ENCODE results near the gene C19orf18. TPM values are rescaled to one million over a fixed set of nuclear protein-coding genes. Genes with fewer than 3 reads are reported as not detected.
A peak's percentile ranks its signal among the peaks of the same experiment; 100 is the strongest.

The C19orf18 gene
- 0.26 and 0.83 TPM in 2 replicates for total RNA-seq
- polyA plus RNA-seq, result 0.09 and 0.17 TPM in 2 replicates
- polyA plus RNA-seq (2012), result 0.70 TPM in 1 of 2 replicates, not detected in the other
- not detected in 2 replicates for polyA minus RNA-seq (ENCODE audit: low replicate concordance)

DNA sequence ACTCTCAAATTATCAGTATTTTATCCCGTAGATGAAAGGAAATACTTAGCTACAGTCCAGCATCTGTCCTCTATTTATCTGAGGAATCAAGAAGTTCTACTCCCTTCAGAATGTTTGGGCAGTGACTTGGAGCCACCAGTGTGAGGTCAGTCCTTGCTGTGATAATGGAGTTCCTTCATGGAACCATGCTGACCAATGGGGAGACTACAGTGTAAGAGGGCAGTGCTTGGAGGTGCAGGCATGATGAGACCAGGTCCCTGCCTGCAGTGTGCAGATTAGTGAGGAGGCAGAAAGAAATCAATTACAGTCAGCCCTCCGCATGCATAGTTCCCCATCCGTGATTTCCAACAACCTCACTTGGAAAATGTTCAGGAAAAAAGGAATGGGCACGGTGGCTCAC, at the start of gene C19orf18:
Gene C19orf18 (minus strand): TSS at position 101 of the 400 bp plus-strand sequence. CDS start 102 bp downstream, outside the sequence.
- H3K27ac ChIP-seq (ENCODE audit: insufficient read depth, low read length), result no peak within 1 kb of the TSS
- no peaks in the 10 kb centered on the region for H3K27me3 ChIP-seq (ENCODE audit: control insufficient read depth, insufficient read depth, low read length)
- H4K20me1 ChIP-seq (ENCODE audit: control insufficient read depth, extremely low read depth, insufficient read depth, low read length), result no peaks in the 10 kb centered on the region
- H3K4me3 ChIP-seq (replicated peaks in 1 of 4; ENCODE audit: control extremely low read depth in 1 of 4, insufficient read depth in 1 of 4, low read depth in 3 of 4, low read length in 4 of 4), result no peak within 1 kb of the TSS
- H3K79me2 ChIP-seq (ENCODE audit: control insufficient read depth, insufficient read depth, low read length), result no peaks in the 10 kb centered on the region
- H3K9me3 ChIP-seq (ENCODE audit: control insufficient read depth, insufficient read depth, low read depth, low read length), result no peaks in the 10 kb centered on the region
- H3K4me2 ChIP-seq (ENCODE audit: extremely low read depth, insufficient read depth, low read length), result no peak within 1 kb of the TSS
- no peaks in the 10 kb centered on the region for H3K4me1 ChIP-seq (ENCODE audit: control insufficient read depth, extremely low read depth, insufficient read depth, low read length)
- no peak within 1 kb of the TSS for H3K9ac ChIP-seq (ENCODE audit: insufficient read depth, low read length)
- TF ChIP-seq, protein P1, sequence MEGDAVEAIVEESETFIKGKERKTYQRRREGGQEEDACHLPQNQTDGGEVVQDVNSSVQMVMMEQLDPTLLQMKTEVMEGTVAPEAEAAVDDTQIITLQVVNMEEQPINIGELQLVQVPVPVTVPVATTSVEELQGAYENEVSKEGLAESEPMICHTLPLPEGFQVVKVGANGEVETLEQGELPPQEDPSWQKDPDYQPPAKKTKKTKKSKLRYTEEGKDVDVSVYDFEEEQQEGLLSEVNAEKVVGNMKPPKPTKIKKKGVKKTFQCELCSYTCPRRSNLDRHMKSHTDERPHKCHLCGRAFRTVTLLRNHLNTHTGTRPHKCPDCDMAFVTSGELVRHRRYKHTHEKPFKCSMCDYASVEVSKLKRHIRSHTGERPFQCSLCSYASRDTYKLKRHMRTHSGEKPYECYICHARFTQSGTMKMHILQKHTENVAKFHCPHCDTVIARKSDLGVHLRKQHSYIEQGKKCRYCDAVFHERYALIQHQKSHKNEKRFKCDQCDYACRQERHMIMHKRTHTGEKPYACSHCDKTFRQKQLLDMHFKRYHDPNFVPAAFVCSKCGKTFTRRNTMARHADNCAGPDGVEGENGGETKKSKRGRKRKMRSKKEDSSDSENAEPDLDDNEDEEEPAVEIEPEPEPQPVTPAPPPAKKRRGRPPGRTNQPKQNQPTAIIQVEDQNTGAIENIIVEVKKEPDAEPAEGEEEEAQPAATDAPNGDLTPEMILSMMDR (conservative IDR thresholded peaks at IDR 0.05 in 1 of 2, IDR thresholded peaks at IDR 0.05 in 1 of 2; ENCODE audit: low read depth in 1 of 2, low read length in 2 of 2), result no peak
- TF ChIP-seq EZH2 (IDR thresholded peaks at IDR 0.05; ENCODE audit: low read length, missing control alignments), result no peak
- no peak for DNase-seq (ENCODE audit: low read depth in 2 of 2)
- H3K36me3 ChIP-seq (ENCODE audit: control insufficient read depth, insufficient read depth, low read length), result no peaks in the 10 kb centered on the region
- H2AFZ ChIP-seq (ENCODE audit: low read length), result no peak within 1 kb of the TSS

DNA sequence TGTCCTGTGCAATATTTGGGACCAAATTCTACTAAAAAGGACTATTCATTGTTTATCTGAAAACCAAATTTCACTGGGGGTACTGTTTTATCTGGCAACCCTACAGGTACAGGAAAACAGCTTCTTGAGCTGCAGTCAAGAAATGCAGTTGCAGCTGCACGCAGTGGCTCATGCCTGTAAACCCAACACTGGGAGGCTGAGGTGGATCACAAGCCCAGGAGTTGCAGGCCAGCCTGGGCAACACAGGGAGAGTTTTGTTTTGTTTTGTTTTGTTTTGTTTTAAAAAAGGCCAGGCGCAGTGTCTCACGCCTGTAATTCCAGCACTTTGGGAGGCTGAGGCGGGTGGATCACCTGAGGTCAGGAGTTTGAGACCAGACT, 47.9 kb upstream of the C19orf18 start:
- Histone ChIP-seq H3K9me3 (ENCODE audit: control insufficient read depth, insufficient read depth, low read depth, low read length) (no peaks in the 10 kb centered on the region), H3K36me3 (ENCODE audit: control insufficient read depth, insufficient read depth, low read length) (no peaks in the 10 kb centered on the region), H2AFZ (ENCODE audit: low read length) (no peak overlapping the region), H4K20me1 (ENCODE audit: control insufficient read depth, extremely low read depth, insufficient read depth, low read length) (no peaks in the 10 kb centered on the region), H3K9ac (ENCODE audit: insufficient read depth, low read length) (no peak overlapping the region), H3K4me1 (ENCODE audit: control insufficient read depth, extremely low read depth, insufficient read depth, low read length) (no peaks in the 10 kb centered on the region), H3K4me2 (ENCODE audit: extremely low read depth, insufficient read depth, low read length) (no peak overlapping the region), H3K27ac (ENCODE audit: insufficient read depth, low read length) (no peak overlapping the region), H3K27me3 (ENCODE audit: control insufficient read depth, insufficient read depth, low read length) (no peaks in the 10 kb centered on the region), H3K79me2 (ENCODE audit: control insufficient read depth, insufficient read depth, low read length) (no peaks in the 10 kb centered on the region), H3K4me3 (replicated peaks in 1 of 4; ENCODE audit: control extremely low read depth in 1 of 4, insufficient read depth in 1 of 4, low read depth in 3 of 4, low read length in 4 of 4) (no peak overlapping the region)
- no peak for DNase-seq (ENCODE audit: low read depth in 2 of 2)
- TF ChIP-seq, protein P1 (conservative IDR thresholded peaks at IDR 0.05 in 1 of 2, IDR thresholded peaks at IDR 0.05 in 1 of 2; ENCODE audit: low read depth in 1 of 2, low read length in 2 of 2), result no peak
- TF ChIP-seq EZH2 (IDR thresholded peaks at IDR 0.05; ENCODE audit: low read length, missing control alignments), result no peak

DNA sequence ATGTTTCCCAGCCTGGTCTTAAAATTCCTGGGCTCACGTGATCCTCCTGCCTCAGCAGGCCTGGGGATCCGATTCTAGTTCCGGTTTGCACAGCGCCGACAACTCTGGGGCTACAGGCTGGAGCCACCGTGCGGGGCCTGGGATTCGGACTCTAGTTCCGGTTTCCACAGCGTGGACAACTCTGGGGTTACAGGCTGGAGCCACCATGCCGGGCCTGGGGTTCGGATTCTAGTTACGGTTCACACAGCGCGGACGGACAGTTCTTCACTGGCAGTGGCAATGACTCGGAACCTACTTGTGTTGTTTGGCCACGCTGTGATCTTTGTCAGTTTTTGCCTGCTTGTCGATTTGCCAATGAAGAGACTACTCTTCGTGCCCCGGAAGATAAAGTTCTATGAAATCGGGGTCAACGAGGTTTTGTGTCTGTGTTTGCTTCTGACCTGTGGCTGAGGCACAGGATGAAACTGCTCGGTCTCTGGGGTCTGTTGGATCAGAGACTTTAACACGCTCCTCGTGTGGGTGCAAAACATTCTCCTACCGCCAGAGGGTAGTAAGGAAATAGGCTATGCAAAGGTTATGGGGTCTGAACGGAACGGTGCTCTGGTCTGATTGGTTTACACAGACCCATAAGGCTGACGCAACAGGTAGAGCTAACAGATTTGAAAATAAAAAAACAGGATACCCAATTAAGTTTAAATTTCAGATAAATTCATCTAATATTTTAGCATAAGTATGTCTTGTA, 47.4 kb upstream of the C19orf18 start:
- Histone ChIP-seq H3K4me3 (replicated peaks in 1 of 4; ENCODE audit: control extremely low read depth in 1 of 4, insufficient read depth in 1 of 4, low read depth in 3 of 4, low read length in 4 of 4) (no peak overlapping the region), H3K27me3 (ENCODE audit: control insufficient read depth, insufficient read depth, low read length) (no peaks in the 10 kb centered on the region), H2AFZ (ENCODE audit: low read length) (no peak overlapping the region), H3K36me3 (ENCODE audit: control insufficient read depth, insufficient read depth, low read length) (no peaks in the 10 kb centered on the region), H3K79me2 (ENCODE audit: control insufficient read depth, insufficient read depth, low read length) (no peaks in the 10 kb centered on the region), H3K4me1 (ENCODE audit: control insufficient read depth, extremely low read depth, insufficient read depth, low read length) (no peaks in the 10 kb centered on the region), H3K4me2 (ENCODE audit: extremely low read depth, insufficient read depth, low read length) (no peak overlapping the region), H3K27ac (ENCODE audit: insufficient read depth, low read length) (no peak overlapping the region), H3K9me3 (ENCODE audit: control insufficient read depth, insufficient read depth, low read depth, low read length) (no peaks in the 10 kb centered on the region), H4K20me1 (ENCODE audit: control insufficient read depth, extremely low read depth, insufficient read depth, low read length) (no peaks in the 10 kb centered on the region), H3K9ac (ENCODE audit: insufficient read depth, low read length) (no peak overlapping the region)
- DNase-seq (ENCODE audit: low read depth in 2 of 2), result peak; percentile 25 to 72
- TF ChIP-seq EZH2 (IDR thresholded peaks at IDR 0.05; ENCODE audit: low read length, missing control alignments), result no peak
- TF ChIP-seq, protein P1 (conservative IDR thresholded peaks at IDR 0.05 in 1 of 2, IDR thresholded peaks at IDR 0.05 in 1 of 2; ENCODE audit: low read depth in 1 of 2, low read length in 2 of 2), result peak; percentile 40 to 46
